Measurements from ENCODE around the gene MAP1A.
"Not testable (repeated sequence)": the region's sequence is repeated elsewhere in the genome, so short reads cannot be mapped to it uniquely, and the experiment has no call there.

Gene MAP1A

GRCh38 chr15:43562753-43563152 lies 45.3 kb downstream of the MAP1A start:
- H3K4me1 ChIP-seq (ENCODE audit: control insufficient read depth, insufficient read depth, low read length); H3K27me3 ChIP-seq (ENCODE audit: control insufficient read depth, insufficient read depth, low read length); H3K9ac ChIP-seq (ENCODE audit: low read length); H3K4me3 ChIP-seq (ENCODE audit: low read depth, low read length); H3K36me3 ChIP-seq (ENCODE audit: control insufficient read depth, insufficient read depth, low read length); H3K27ac ChIP-seq (ENCODE audit: low read depth, low read length); H3K9me3 ChIP-seq (ENCODE audit: control insufficient read depth, insufficient read depth, low read depth, low read length): not testable (repeated sequence)

GRCh38 chr15:43563793-43564192 lies 46.4 kb downstream of the MAP1A start:
- H3K9me3 ChIP-seq (ENCODE audit: control insufficient read depth, insufficient read depth, low read depth, low read length); H3K4me1 ChIP-seq (ENCODE audit: control insufficient read depth, insufficient read depth, low read length); H3K36me3 ChIP-seq (ENCODE audit: control insufficient read depth, insufficient read depth, low read length); H3K9ac ChIP-seq (ENCODE audit: low read length); H3K27me3 ChIP-seq (ENCODE audit: control insufficient read depth, insufficient read depth, low read length); H3K27ac ChIP-seq (ENCODE audit: low read depth, low read length); H3K4me3 ChIP-seq (ENCODE audit: low read depth, low read length): not testable (repeated sequence)

- not testable (repeated sequence) for H3K9ac ChIP-seq (ENCODE audit: low read length); H3K4me1 ChIP-seq (ENCODE audit: control insufficient read depth, insufficient read depth, low read length); H3K27me3 ChIP-seq (ENCODE audit: control insufficient read depth, insufficient read depth, low read length); H3K36me3 ChIP-seq (ENCODE audit: control insufficient read depth, insufficient read depth, low read length); H3K4me3 ChIP-seq (ENCODE audit: low read depth, low read length); H3K27ac ChIP-seq (ENCODE audit: low read depth, low read length); H3K9me3 ChIP-seq (ENCODE audit: control insufficient read depth, insufficient read depth, low read depth, low read length)
These were observed 49.2 kb downstream of the MAP1A start for GRCh38 chr15:43566615-43567014.

DNA sequence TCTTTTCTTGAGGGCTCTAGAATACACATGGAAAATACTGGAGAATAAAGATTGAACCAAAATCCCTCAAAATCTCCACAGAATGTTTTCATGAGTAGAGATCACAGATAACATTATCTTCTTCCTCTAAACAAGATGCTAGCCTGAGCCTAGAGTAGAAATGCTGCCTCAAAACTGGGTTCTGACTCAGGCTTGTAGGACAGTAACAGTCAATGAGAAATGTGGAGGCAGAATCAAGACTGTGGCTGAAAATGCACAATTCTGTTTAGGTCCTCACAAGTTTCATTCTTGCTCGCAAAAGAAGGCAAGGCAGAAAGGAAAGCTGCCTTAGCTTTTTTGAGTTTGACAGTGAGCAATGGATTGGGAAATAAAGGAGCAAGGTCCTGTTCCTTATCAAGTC lies 57.2 kb downstream of the MAP1A start:
- H3K9ac ChIP-seq (ENCODE audit: low read length); H3K4me3 ChIP-seq (ENCODE audit: low read depth, low read length): not testable (repeated sequence)

More for the DNA sequence above, 57.2 kb downstream of the MAP1A start:
- H3K36me3 ChIP-seq (ENCODE audit: control insufficient read depth, insufficient read depth, low read length); H3K4me1 ChIP-seq (ENCODE audit: control insufficient read depth, insufficient read depth, low read length); H3K9me3 ChIP-seq (ENCODE audit: control insufficient read depth, insufficient read depth, low read depth, low read length); H3K27ac ChIP-seq (ENCODE audit: low read depth, low read length); H3K27me3 ChIP-seq (ENCODE audit: control insufficient read depth, insufficient read depth, low read length): not testable (repeated sequence)

Data from HUES6 (cell line).